NCI-H460 (cell line): ENCODE results near the gene CTR9. TPM values are rescaled to one million over a fixed set of nuclear protein-coding genes. Genes with fewer than 3 reads are reported as not detected.

Experiments
- DNase-seq: peaks from one replicate; pipeline ENCODE4 v3.0.0-alpha.2; 2016; ENCODE audit warnings: low read depth; ENCODE audit errors: extremely low read depth
- total RNA-seq: library from RNA; depleted of rRNA; stranded (reverse); fragments of >200 nt; shearing (Covaris generic); gene quantifications from 2 replicates; pipeline ENCODE4 v1.2.3, GENCODE V29; 2014

Gene CTR9
- total RNA-seq, 1 experiment from 2014 or later: 12.2 TPM

- no peak for DNase-seq
Observed at GRCh38 chr11:10742460-10743208, 8.4 kb upstream of the CTR9 start.

GRCh38 chr11:10743354-10744000 is 7.6 kb upstream of the CTR9 start:
- DNase-seq: no peak

- no peak for DNase-seq
Observed at GRCh38 chr11:10744206-10744605, 6.8 kb upstream of the CTR9 start.

GRCh38 chr11:10746871-10747270 is 4.2 kb upstream of the CTR9 start:
- DNase-seq: no peak

- DNase-seq: no peak
Observed at GRCh38 chr11:10747733-10748132, 3.3 kb upstream of the CTR9 start.

GRCh38 chr11:10749476-10749875 is 1.6 kb upstream of the CTR9 start:
- DNase-seq: no peak

- DNase-seq: no peak
Observed at GRCh38 chr11:10751581-10751940, 515 bp downstream of the CTR9 start.

GRCh38 chr11:10752061-10752460 is 1.0 kb downstream of the CTR9 start:
- no peak for DNase-seq

GRCh38 chr11:10752486-10752885 is 1.4 kb downstream of the CTR9 start:
- DNase-seq: no peak

GRCh38 chr11:10758957-10759356 is 7.9 kb downstream of the CTR9 start:
- DNase-seq: no peak

GRCh38 chr11:10761085-10761698 is 10.1 kb downstream of the CTR9 start:
- DNase-seq: no peak

GRCh38 chr11:10762185-10762584 is 11.1 kb downstream of the CTR9 start:
- DNase-seq: no peak

GRCh38 chr11:10762913-10763421 is 11.9 kb downstream of the CTR9 start:
- DNase-seq: no peak

GRCh38 chr11:10763766-10764165 is 12.7 kb downstream of the CTR9 start:
- DNase-seq: no peak

- no peak for DNase-seq
Observed at GRCh38 chr11:10764412-10764811, 13.4 kb downstream of the CTR9 start.

GRCh38 chr11:10770626-10771254 is 19.7 kb downstream of the CTR9 start:
- DNase-seq: peak; percentile 28

- no peak for DNase-seq
Observed at GRCh38 chr11:10771457-10771856, 20.4 kb downstream of the CTR9 start.

GRCh38 chr11:10774811-10775210 is 23.8 kb downstream of the CTR9 start:
- DNase-seq: no peak

- DNase-seq: no peak
Observed at GRCh38 chr11:10777393-10777793, 26.3 kb downstream of the CTR9 start.

- DNase-seq: no peak
Observed at GRCh38 chr11:10777806-10778205, 26.8 kb downstream of the CTR9 start.

- no peak for DNase-seq
Observed at GRCh38 chr11:10778217-10778970, 27.3 kb downstream of the CTR9 start.
